Suprapubic skin (tissue), 3 donors: ENCODE data around the gene MOB3B.

Experiments
- CTCF ChIP-seq, 2 donors: fragments of 200-600 bp in 1 of 2; fragments of 450-650 bp in 1 of 2; sonication (generic) in 1 of 2; IDR thresholded peaks; one replicate each; pipeline ENCODE4 v1.5.1; 2016 to 2019; ENCODE audit warnings: antibody characterized with exemption in 2 of 2, mild to moderate bottlenecking in 1 of 2, moderate library complexity in 1 of 2
- EP300 ChIP-seq: sonication (generic); formaldehyde crosslinking; IDR thresholded peaks from one replicate; pipeline ENCODE4 v1.6.1; 2017; ENCODE audit warnings: antibody characterized with exemption
- POLR2A ChIP-seq, 2 donors: fragments of 450-650 bp; IDR thresholded peaks; one replicate each; pipeline ENCODE4 v1.6.1; 2017; ENCODE audit warnings: antibody characterized with exemption in 2 of 2, mild to moderate bottlenecking in 2 of 2, moderate library complexity in 2 of 2

DNA sequence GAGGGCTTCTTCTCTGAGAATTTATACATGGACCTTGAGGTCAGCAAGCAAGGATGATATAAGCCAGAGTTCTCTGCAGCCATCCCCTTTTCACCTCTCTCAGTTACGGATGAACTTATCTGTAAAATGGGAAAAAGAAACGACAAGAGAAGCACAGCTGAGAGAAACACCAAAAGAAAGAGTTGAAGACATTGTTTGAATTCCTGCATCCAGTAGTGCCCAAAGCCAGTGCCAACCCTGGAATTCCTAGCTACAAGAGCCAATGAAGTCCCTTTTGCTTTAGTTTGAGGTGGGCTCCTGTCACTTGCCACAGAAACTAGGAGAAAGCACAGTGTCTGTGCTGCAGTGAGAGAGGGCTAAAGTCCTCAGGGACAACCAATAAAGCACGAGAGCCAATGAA lies 6.6 kb upstream of the MOB3B start:
- no peak for TF ChIP-seq POLR2A (IDR thresholded peaks at IDR 0.05)
- no peak for TF ChIP-seq CTCF (IDR thresholded peaks at IDR 0.05)
- no peak for TF ChIP-seq EP300
